SH-SY5Y (cell line): ENCODE results near the gene GRIN2A.

Experiments used
- GATA2 ChIP-seq: IDR thresholded peaks from 2 replicates; pipeline ENCODE4 v1.6.1; 2011; ENCODE audit warnings: mild to moderate bottlenecking, low read depth, low read length
- GATA3 ChIP-seq: IDR thresholded peaks from 2 replicates; pipeline ENCODE4 v1.6.1; 2011; ENCODE audit warnings: low read depth, mild to moderate bottlenecking, low read length, moderate library complexity

GRCh38 chr16:10016752-10017151 is 165.5 kb downstream of the GRIN2A start:
- TF ChIP-seq GATA2: peak; percentile 37
- TF ChIP-seq GATA3: no peak
